Forelimb muscle (tissue), 1 donor: ENCODE measurements around the gene HOXD4. TPM values are rescaled to one million over a fixed set of nuclear protein-coding genes. Genes with fewer than 3 reads are reported as not detected.

Experiments used
- DNase-seq: peaks from one replicate; pipeline ENCODE4 v3.0.0-alpha.2; 2013; ENCODE audit warnings: low read depth
- polyA plus RNA-seq: library from polyadenylated mRNA; unstranded; fragments of 120-200 nt; gene quantifications from one replicate; pipeline ENCODE4 v1.2.1, GENCODE V29; 2013; ENCODE audit not compliant: insufficient read length

Gene HOXD4
- polyA plus RNA-seq, 1 donor, result 8.9 TPM

GRCh38 chr2:176170602-176171305 lies 19.4 kb downstream of the HOXD4 start:
- no peak for DNase-seq

DNA sequence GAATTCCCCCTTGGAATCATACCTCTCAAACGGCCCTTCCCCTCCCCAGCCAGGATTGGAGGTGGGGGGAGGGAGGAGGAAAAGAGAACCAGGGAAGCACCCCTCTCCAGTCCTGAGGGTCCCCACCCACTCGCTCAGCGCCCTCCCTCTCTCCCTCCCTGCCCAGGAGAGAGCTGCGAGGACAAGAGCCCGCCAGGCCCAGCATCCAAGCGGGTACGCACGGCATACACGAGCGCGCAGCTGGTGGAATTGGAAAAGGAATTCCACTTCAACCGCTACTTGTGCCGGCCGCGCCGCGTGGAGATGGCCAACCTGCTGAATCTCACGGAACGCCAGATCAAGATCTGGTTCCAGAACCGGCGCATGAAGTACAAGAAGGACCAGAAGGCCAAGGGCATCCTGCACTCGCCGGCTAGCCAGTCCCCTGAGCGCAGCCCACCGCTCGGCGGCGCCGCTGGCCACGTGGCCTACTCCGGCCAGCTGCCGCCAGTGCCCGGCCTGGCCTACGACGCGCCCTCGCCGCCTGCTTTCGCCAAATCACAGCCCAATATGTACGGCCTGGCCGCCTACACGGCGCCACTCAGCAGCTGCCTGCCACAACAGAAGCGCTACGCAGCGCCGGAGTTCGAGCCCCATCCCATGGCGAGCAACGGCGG lies 20.1 kb downstream of the HOXD4 start:
- no peak for DNase-seq

DNA sequence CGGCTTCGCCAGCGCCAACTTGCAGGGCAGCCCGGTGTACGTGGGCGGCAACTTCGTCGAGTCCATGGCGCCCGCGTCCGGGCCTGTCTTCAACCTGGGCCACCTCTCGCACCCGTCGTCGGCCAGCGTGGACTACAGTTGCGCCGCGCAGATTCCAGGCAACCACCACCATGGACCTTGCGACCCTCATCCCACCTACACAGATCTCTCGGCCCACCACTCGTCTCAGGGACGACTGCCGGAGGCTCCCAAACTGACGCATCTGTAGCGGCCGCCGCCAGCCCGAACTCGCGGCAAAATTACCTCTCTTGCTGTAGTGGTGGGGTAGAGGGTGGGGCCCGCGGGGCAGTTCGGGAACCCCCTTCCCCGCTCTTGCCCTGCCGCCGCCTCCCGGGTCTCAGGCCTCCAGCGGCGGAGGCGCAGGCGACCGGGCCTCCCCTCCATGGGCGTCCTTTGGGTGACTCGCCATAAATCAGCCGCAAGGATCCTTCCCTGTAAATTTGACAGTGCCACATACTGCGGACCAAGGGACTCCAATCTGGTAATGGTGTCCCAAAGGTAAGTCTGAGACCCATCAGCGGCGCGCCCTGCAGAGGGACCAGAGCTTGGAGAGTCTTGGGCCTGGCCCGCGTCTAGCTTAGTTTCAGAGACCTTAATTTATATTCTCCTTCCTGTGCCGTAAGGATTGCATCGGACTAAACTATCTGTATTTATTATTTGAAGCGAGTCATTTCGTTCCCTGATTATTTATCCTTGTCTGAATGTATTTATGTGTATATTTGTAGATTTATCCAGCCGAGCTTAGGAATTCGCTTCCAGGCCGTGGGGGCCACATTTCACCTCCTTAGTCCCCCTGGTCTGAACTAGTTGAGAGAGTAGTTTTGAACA lies 20.9 kb downstream of the HOXD4 start:
- no peak for DNase-seq

DNA sequence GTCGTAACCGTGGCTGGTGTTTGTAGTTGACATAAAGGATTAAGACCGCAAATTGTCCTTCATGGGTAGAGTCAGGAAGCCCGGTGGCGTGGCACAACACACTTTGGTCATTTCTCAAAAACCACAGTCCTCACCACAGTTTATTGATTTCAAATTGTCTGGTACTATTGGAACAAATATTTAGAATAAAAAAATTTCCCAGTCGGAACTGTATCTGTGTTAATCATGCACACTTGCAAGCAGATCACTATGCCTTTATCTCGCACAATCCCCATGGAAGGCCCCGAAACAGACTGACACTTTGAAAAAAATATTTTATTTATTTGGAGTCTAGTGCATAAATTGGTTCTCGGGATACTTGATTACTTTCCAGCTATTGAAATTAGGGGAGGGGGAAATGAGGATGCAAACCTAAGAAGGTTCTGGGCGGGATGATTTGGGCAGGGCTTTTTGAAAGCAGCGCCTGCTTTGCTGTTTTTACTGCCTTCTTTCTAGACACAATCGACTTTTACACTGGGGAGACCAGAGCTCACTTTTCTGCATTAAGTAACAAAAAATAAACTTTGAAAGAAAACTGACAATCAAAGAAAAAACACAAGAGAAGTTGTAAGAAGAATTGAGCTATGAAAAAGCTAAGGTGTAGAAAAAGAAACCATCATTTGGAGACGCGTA lies 21.7 kb downstream of the HOXD4 start:
- DNase-seq, result no peak

GRCh38 chr2:176173567-176174381 lies 22.4 kb downstream of the HOXD4 start:
- DNase-seq, result no peak

DNA sequence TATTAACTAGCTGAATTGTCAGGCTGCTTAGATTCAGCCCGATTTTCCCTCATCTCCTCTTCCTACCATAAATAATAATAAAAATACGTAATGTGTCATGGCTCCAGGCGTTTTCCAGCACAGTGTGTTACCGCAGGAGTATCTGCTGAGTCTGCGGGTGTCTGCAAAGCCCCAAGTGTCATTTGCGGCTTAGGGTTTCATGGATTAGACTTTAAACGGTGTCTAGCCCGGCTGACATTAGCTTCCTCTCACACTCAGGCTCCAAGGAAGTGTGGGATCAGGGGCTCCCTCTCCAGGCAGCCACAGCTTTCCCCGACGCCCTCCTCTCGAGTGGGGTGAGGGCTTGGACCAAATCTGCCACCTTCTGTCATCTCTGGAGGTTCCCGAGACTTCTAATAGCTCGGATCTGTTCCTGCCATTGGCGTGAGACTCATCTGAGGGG lies 23.1 kb downstream of the HOXD4 start:
- no peak for DNase-seq

DNA sequence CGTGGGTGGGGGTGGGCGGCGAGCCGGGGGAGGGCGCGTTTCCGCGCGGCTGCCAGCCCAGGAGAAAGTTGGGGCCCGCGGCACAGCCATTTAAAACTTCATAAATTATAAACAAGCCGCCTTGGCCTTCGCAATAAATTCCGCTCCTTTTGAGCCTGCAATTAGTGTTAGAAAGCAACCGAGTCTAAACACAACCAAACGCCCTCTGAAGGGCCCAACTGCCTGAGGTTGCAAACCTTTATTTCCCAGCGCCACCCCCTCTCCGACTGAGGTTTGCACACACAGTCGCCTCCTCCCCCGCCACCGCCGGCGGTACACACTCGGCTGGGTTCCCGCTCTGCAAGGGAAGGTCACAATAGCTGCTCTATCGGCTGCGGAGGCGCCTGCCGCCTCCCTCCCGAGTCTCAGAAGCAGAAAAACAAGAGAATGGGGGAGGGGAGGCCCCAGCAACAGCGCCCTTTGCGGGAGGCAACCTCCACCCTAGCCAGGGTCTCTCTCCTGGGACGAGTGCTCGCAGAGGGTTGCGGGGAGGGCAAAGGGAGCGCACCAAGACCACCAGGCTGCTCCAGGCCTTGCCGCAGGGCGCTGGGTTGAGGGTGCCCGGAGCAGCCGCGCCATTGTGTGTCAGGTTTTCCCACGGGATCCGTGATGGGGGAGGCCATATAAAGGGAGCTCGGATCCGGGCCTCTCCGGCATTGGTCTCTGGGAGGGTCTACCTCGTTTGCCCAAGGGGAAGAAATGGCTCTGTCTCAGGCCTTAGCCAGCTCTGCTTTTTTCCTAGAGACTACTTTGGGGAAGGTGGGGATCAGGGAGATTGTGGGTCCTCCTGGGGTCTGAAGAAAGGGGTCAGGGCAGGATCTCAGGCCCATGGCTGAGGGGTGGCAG lies 23.7 kb downstream of the HOXD4 start:
- no peak for DNase-seq

DNA sequence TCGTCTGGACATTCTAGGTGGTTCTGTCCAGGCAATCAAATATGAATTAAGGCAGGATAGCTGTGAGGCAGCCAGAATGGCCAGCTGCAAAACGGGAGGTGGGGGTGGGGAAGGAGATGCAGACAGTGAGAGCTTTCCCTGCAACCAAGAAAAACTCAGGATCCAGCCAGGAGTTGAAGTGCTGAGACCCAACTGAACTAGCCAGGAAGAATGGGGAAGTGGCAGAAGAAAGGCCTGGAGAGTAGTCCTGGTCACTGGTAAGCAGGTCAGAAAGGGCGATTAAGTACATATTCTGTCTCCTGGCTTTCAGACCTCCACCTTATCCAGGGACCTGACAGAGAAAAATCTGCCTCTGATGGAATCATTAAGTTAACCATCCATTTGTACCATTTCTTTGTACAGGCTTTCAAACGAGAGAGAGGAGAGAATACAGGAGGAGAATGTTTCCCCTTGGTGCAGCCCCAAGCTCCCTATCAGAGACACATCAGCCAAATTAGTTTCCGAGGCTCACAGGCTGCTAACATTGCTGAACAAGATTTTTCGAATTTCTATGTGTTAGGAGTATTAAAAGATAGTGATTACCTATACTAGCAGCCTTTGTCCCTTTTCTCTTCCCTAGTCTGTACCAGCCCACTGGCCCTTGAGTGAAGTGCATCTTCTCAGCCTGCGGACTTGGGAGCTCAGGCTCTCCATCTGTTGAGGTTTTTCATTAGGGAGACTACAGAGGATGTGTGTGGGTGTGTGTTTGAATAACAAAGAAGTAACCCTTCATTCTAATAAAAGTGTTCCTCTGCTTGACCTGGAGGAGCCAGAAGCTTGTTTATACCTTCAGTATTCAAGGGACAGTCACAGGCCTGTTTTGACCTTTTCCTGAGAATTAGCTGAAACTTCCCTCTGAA lies 24.6 kb downstream of the HOXD4 start:
- DNase-seq, result no peak

- DNase-seq, result no peak
These were observed 26.3 kb downstream of the HOXD4 start for GRCh38 chr2:176177580-176178037.

- DNase-seq, result no peak
These were observed 26.8 kb downstream of the HOXD4 start for GRCh38 chr2:176178038-176178756.

- no peak for DNase-seq
These were observed 27.5 kb downstream of the HOXD4 start for GRCh38 chr2:176178757-176179295.

DNA sequence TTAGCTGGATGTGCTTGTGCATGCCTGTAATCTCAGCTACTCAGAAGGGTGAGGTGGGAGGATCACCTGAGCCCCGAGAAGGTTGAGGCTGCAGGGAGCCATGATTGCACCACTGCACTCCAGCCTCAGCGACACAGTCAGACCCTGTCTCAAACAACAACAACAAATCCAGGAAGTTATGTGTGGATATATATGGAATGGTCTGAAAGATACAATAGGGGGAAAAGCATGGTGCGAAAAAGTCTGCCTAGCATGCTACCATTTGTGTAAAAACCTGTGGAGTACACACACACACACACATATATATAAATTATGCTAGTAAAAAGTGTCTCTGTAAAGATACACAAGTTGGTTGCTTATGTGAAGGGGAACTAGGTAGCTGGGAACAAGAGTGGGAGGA lies 30.2 kb downstream of the HOXD4 start:
- no peak for DNase-seq

DNA sequence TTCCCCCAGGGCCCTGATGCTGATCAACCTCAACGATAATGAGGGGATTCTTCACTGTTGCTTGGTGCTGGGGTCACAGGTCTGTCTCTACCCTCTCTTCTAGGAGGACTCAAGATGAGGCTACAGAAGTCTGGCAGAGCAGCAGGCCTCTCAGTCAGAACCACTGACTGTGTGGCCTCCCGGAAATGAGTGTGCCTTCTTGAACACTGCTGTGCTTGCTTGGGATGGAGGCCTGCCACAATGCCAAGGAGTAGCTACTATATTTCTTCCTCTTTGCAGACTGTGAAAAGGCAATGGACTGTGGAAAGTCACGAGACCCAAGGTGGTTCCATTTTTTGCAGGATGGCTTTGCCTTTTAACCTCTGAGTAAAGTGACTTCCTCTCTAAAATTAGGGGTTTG lies 31.3 kb downstream of the HOXD4 start:
- no peak for DNase-seq

DNA sequence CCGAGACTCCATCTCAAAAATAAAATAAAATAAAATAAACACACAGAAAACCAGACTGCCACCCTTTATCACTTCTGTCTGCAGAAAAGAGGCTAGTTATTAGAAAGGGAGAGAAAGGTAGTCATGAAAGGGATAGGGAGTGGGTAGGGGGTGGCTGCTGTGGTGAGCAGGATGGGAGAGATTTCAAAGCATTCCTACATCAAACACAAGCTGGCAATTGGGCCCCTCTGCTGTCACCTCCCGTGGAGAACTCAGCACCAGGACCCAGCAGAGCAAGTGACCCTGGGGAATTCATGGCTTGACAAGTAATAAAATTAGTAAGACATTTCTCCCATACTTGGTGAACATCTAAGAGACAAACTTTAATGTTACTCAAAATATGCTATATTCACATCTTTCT lies 33.4 kb downstream of the HOXD4 start:
- DNase-seq, result no peak

- DNase-seq, result no peak
These were observed 34.7 kb downstream of the HOXD4 start for GRCh38 chr2:176186024-176186423.

DNA sequence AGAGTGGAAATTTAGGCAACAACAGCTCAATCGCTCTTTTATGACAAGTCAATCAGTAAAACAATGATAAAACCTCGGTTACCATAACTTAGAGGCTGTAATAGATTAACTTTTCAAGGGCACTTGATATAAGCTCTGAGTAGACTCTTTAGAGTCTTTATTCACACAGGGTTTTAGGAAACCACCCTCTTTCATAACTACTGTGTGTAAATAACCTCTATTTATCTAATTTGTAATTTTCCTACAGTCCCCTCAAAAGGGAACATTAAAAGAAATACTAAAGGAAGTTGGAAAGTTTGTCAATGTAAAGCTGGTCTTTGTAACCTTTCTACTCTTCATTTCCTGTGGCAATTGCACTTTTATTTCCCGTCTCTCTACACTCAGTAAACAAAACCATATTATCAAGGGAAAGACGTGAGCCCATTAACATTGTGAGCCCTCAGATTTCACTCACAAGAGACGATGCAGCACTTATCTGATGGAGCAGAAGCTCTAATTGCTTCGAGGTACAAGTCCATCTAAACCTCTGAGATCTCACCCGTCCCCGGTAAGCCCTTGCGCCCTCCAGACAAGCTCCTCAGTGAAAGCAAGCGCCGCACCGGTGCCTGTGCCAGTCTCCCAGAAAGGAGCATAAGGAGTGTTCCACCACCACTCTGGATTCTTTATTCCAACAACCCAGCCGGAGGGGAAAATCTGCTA lies 36.0 kb downstream of the HOXD4 start:
- DNase-seq, result no peak
